Erythroblast (primary cell): Measurements from ENCODE around the gene COX14.

Experiments used
- GATA1 ChIP-seq: IDR thresholded peaks from 2 replicates; pipeline ENCODE4 v1.6.1; 2011; ENCODE audit warnings: low read depth, mild to moderate bottlenecking, control low read depth, low read length, moderate library complexity
- POLR2A ChIP-seq: IDR thresholded peaks from 2 replicates; pipeline ENCODE4 v1.6.1; 2011; ENCODE audit warnings: mild to moderate bottlenecking, low read length

DNA sequence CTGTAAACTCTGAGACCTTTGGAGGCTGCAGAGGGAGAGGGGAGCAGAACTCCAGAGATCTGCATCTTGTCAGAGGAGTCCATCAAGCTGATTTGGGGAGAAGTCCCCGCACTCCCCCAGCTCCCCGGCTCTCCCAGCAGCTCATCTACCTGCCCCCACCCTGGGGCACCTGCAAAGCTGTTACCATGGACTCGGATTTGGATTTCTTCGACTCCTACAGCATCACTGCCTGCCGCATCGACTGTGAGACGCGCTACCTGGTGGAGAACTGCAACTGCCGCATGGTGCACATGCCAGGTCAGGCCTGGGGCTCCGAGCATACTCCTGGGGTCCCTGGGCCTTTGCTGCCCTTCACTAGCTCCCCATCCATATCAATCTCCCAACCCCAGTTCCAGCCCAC is 33.8 kb upstream of the COX14 start:
- TF ChIP-seq POLR2A (no peak), GATA1 (no peak)
